ENCODE results near the gene CHCHD3. TPM values are rescaled to one million over a fixed set of nuclear protein-coding genes. Genes with fewer than 3 reads are reported as not detected.

The CHCHD3 gene
- total RNA-seq, 1 donor from 2014 or later = 67.0 TPM

- intact Hi-C loops (cut with micrococcal nuclease) = no loop called here
- no peaks in the 10 kb centered on the region for H3K9me3 Mint-ChIP-seq
- H3K4me1 Mint-ChIP-seq (ENCODE audit: low read depth) = no peaks in the 10 kb centered on the region
- H3K36me3 Mint-ChIP-seq (ENCODE audit: low read depth) = no peaks in the 10 kb centered on the region
- no peak overlapping the region for H3K4me3 Mint-ChIP-seq (ENCODE audit: low read depth)
- no peak for DNase-seq (ENCODE audit: low spot score)
- no peaks in the 10 kb centered on the region for H3K27me3 Mint-ChIP-seq (ENCODE audit: low read depth)
- no peak overlapping the region for H3K27ac Mint-ChIP-seq
These were observed 239.4 kb downstream of the CHCHD3 start for GRCh38 chr7:132842478-132842877.

GRCh38 chr7:132840199-132840598, 241.7 kb downstream of the CHCHD3 start:
- Mint-ChIP-seq H3K36me3 (ENCODE audit: low read depth) (peaks cover 11% of the 10 kb centered on the region), H3K27me3 (ENCODE audit: low read depth) (no peaks in the 10 kb centered on the region), H3K9me3 (no peaks in the 10 kb centered on the region), H3K4me1 (ENCODE audit: low read depth) (no peaks in the 10 kb centered on the region), H3K27ac (no peak overlapping the region), H3K4me3 (ENCODE audit: low read depth) (no peak overlapping the region)
- DNase-seq (ENCODE audit: low spot score) = no peak
- intact Hi-C loops (cut with micrococcal nuclease) = no loop called here

GRCh38 chr7:132838313-132838712, 243.6 kb downstream of the CHCHD3 start:
- H3K36me3 Mint-ChIP-seq (ENCODE audit: low read depth) = peaks cover 11% of the 10 kb centered on the region
- H3K4me1 Mint-ChIP-seq (ENCODE audit: low read depth) = no peaks in the 10 kb centered on the region
- no peaks in the 10 kb centered on the region for H3K27me3 Mint-ChIP-seq (ENCODE audit: low read depth)
- no peak for DNase-seq (ENCODE audit: low spot score)
- no peak overlapping the region for H3K27ac Mint-ChIP-seq
- H3K9me3 Mint-ChIP-seq = no peaks in the 10 kb centered on the region
- no peak overlapping the region for H3K4me3 Mint-ChIP-seq (ENCODE audit: low read depth)
- intact Hi-C loops (cut with micrococcal nuclease) = no loop called here

- H3K9me3 Mint-ChIP-seq = no peaks in the 10 kb centered on the region
- H3K4me3 Mint-ChIP-seq (ENCODE audit: low read depth) = no peak overlapping the region
These were observed 244.4 kb downstream of the CHCHD3 start for GRCh38 chr7:132837529-132837928.

GRCh38 chr7:132836746-132837145, 245.1 kb downstream of the CHCHD3 start:
- intact Hi-C loops (cut with micrococcal nuclease) = no loop called here
- Mint-ChIP-seq H3K4me3 (ENCODE audit: low read depth) (no peak overlapping the region), H3K27me3 (ENCODE audit: low read depth) (no peaks in the 10 kb centered on the region), H3K27ac (no peak overlapping the region), H3K4me1 (ENCODE audit: low read depth) (no peaks in the 10 kb centered on the region), H3K9me3 (no peaks in the 10 kb centered on the region), H3K36me3 (ENCODE audit: low read depth) (peaks cover 11% of the 10 kb centered on the region)
- no peak for DNase-seq (ENCODE audit: low spot score)

More at GRCh38 chr7:132837529-132837928, 244.4 kb downstream of the CHCHD3 start:
- H3K36me3 Mint-ChIP-seq (ENCODE audit: low read depth) = peaks cover 11% of the 10 kb centered on the region
- intact Hi-C loops (cut with micrococcal nuclease) = no loop called here
- H3K27ac Mint-ChIP-seq = no peak overlapping the region
- no peaks in the 10 kb centered on the region for H3K27me3 Mint-ChIP-seq (ENCODE audit: low read depth)
- no peak for DNase-seq (ENCODE audit: low spot score)
- no peaks in the 10 kb centered on the region for H3K4me1 Mint-ChIP-seq (ENCODE audit: low read depth)

GRCh38 chr7:132830941-132831340, 250.9 kb downstream of the CHCHD3 start:
- Mint-ChIP-seq H3K36me3 (ENCODE audit: low read depth) (peaks cover 3% of the 10 kb centered on the region), H3K4me3 (ENCODE audit: low read depth) (no peak overlapping the region), H3K27me3 (ENCODE audit: low read depth) (no peaks in the 10 kb centered on the region), H3K4me1 (ENCODE audit: low read depth) (peaks cover 9% of the 10 kb centered on the region), H3K9me3 (no peaks in the 10 kb centered on the region), H3K27ac (no peak overlapping the region)
- no peak for DNase-seq (ENCODE audit: low spot score)
- intact Hi-C loops (cut with micrococcal nuclease) = no loop called here

GRCh38 chr7:132828502-132828901, 253.4 kb downstream of the CHCHD3 start:
- Mint-ChIP-seq H3K27me3 (ENCODE audit: low read depth) (no peaks in the 10 kb centered on the region), H3K27ac (no peak overlapping the region), H3K4me1 (ENCODE audit: low read depth) (peaks cover 22% of the 10 kb centered on the region), H3K9me3 (no peaks in the 10 kb centered on the region), H3K36me3 (ENCODE audit: low read depth) (no peaks in the 10 kb centered on the region), H3K4me3 (ENCODE audit: low read depth) (no peak overlapping the region)
- DNase-seq (ENCODE audit: low spot score) = no peak
- intact Hi-C loops (cut with micrococcal nuclease) = no loop called here

- Mint-ChIP-seq H3K4me1 (ENCODE audit: low read depth) (peaks cover 22% of the 10 kb centered on the region), H3K27me3 (ENCODE audit: low read depth) (no peaks in the 10 kb centered on the region), H3K36me3 (ENCODE audit: low read depth) (no peaks in the 10 kb centered on the region), H3K4me3 (ENCODE audit: low read depth) (no peak overlapping the region), H3K9me3 (no peaks in the 10 kb centered on the region), H3K27ac (no peak overlapping the region)
- intact Hi-C loops (cut with micrococcal nuclease) = no loop called here
- DNase-seq (ENCODE audit: low spot score) = no peak
These were observed 255.7 kb downstream of the CHCHD3 start for GRCh38 chr7:132825932-132826835.

- DNase-seq (ENCODE audit: low spot score) = no peak
- Mint-ChIP-seq H3K4me1 (ENCODE audit: low read depth) (peaks cover 22% of the 10 kb centered on the region), H3K27ac (no peak overlapping the region), H3K4me3 (ENCODE audit: low read depth) (no peak overlapping the region), H3K27me3 (ENCODE audit: low read depth) (no peaks in the 10 kb centered on the region), H3K36me3 (ENCODE audit: low read depth) (no peaks in the 10 kb centered on the region), H3K9me3 (no peaks in the 10 kb centered on the region)
- intact Hi-C loops (cut with micrococcal nuclease) = no loop called here
These were observed 256.7 kb downstream of the CHCHD3 start for GRCh38 chr7:132825222-132825621.

- Mint-ChIP-seq H3K27me3 (ENCODE audit: low read depth) (no peaks in the 10 kb centered on the region), H3K27ac (no peak overlapping the region), H3K36me3 (ENCODE audit: low read depth) (no peaks in the 10 kb centered on the region), H3K4me3 (ENCODE audit: low read depth) (no peak overlapping the region), H3K4me1 (ENCODE audit: low read depth) (peaks cover 1% of the 10 kb centered on the region), H3K9me3 (no peaks in the 10 kb centered on the region)
- intact Hi-C loops (cut with micrococcal nuclease) = no loop called here
- no peak for DNase-seq (ENCODE audit: low spot score)
These were observed 262.2 kb downstream of the CHCHD3 start for GRCh38 chr7:132819648-132820047.

GRCh38 chr7:132817949-132818348, 263.9 kb downstream of the CHCHD3 start:
- intact Hi-C loops (cut with micrococcal nuclease) = no loop called here
- H3K27me3 Mint-ChIP-seq (ENCODE audit: low read depth) = no peaks in the 10 kb centered on the region
- DNase-seq (ENCODE audit: low spot score) = no peak
- H3K4me1 Mint-ChIP-seq (ENCODE audit: low read depth) = no peaks in the 10 kb centered on the region
- H3K27ac Mint-ChIP-seq = no peak overlapping the region
- H3K9me3 Mint-ChIP-seq = no peaks in the 10 kb centered on the region
- H3K36me3 Mint-ChIP-seq (ENCODE audit: low read depth) = peaks cover 5% of the 10 kb centered on the region
- H3K4me3 Mint-ChIP-seq (ENCODE audit: low read depth) = no peak overlapping the region

GRCh38 chr7:132815696-132816311, 266.1 kb downstream of the CHCHD3 start:
- Mint-ChIP-seq H3K4me1 (ENCODE audit: low read depth) (no peaks in the 10 kb centered on the region), H3K36me3 (ENCODE audit: low read depth) (peaks cover 5% of the 10 kb centered on the region), H3K4me3 (ENCODE audit: low read depth) (no peak overlapping the region), H3K27me3 (ENCODE audit: low read depth) (no peaks in the 10 kb centered on the region), H3K9me3 (no peaks in the 10 kb centered on the region), H3K27ac (no peak overlapping the region)
- intact Hi-C loops (cut with micrococcal nuclease) = no loop called here
- DNase-seq (ENCODE audit: low spot score) = no peak

- intact Hi-C loops (cut with micrococcal nuclease) = no loop called here
- H3K9me3 Mint-ChIP-seq = no peaks in the 10 kb centered on the region
- H3K27me3 Mint-ChIP-seq (ENCODE audit: low read depth) = no peaks in the 10 kb centered on the region
- no peaks in the 10 kb centered on the region for H3K4me1 Mint-ChIP-seq (ENCODE audit: low read depth)
- H3K36me3 Mint-ChIP-seq (ENCODE audit: low read depth) = peaks cover 5% of the 10 kb centered on the region
- H3K4me3 Mint-ChIP-seq (ENCODE audit: low read depth) = no peak overlapping the region
- DNase-seq (ENCODE audit: low spot score) = no peak
- no peak overlapping the region for H3K27ac Mint-ChIP-seq
These were observed 266.8 kb downstream of the CHCHD3 start for GRCh38 chr7:132815130-132815529.
